HG03342 (cell line): ENCODE measurements around the gene HSP90B1.

Source experiments
- ATAC-seq: cut with Tn5 transposase; IDR thresholded peaks from one replicate; pipeline ENCODE4 v1.9.1; 2021; ENCODE audit warnings: mild to moderate bottlenecking, moderate library complexity; ENCODE audit not compliant: unreplicated experiment

The HSP90B1 gene

DNA sequence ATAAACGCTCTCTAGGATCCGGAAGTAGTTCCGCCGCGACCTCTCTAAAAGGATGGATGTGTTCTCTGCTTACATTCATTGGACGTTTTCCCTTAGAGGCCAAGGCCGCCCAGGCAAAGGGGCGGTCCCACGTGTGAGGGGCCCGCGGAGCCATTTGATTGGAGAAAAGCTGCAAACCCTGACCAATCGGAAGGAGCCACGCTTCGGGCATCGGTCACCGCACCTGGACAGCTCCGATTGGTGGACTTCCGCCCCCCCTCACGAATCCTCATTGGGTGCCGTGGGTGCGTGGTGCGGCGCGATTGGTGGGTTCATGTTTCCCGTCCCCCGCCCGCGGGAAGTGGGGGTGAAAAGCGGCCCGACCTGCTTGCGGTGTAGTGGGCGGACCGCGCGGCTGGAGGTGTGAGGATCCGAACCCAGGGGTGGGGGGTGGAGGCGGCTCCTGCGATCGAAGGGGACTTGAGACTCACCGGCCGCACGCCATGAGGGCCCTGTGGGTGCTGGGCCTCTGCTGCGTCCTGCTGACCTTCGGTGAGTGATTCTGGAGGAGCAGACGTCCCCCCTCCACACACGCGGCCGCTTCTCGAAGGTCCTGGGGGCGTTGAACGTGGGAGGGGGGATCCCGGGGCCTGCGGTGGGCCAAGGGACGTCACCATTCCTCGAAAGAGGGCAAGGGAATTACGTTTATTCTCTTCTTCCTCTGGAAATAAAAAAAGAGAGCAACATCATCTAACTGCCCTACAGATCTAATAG, at the start of gene HSP90B1:
HSP90B1 (plus strand) TSS at position 377 of the 753 bp plus-strand sequence; CDS start at position 483, 106 bp downstream.
- ATAC-seq = peak; percentile 55

DNA sequence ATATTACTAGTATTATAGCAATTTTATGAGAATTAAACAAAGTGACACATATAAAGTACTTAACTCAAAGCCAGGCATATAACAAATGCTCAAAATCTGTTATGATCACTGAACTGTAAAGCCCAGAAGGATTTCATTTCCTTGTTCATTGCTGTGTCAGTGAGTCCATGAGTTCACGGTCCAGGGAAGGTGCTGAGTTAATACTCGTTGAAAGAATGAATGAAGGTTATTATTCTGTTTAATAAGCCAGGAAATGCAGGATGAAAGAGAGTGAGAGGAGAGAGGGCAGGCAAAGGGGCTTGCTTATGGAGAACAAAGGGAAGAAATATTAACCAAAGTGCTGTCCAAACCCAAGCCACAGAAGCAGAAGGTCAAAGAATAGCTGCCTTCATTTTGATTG, 48.9 kb upstream of the HSP90B1 start:
- no peak for ATAC-seq

DNA sequence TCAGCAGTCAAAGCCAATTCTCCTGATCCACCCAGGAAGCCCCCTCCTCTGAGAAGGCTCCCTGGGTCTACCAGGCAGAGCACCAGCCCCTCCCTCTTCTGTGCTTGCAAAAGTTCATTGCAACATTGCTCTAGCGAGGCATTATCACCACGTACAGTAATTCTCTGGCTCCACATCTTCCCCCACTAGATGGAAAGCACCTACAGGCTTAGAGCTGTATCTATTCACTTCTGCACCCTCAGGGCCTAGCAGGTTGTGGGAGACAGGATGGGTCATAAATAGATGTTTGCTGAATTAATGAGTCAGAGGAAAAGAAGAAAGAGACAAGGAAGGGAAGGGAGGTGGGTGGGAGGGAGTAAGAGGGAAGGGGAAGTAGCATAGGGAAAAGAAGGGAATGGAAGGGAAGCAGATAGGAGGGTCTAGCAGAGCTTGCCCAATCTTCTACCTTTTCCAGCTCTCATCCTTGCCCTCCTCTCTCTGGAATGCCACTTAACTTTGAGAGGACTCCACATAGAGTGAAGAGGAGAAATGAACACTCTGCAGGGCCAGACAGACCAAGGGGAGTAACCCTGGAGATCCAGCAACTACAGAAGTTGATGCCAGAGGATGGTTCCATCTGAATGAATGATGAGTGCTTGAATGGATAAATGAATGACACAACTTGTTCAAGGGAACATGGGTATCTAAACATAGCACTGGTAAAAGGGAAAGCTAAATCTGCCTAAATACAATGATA, 47.2 kb upstream of the HSP90B1 start:
- ATAC-seq = no peak

DNA sequence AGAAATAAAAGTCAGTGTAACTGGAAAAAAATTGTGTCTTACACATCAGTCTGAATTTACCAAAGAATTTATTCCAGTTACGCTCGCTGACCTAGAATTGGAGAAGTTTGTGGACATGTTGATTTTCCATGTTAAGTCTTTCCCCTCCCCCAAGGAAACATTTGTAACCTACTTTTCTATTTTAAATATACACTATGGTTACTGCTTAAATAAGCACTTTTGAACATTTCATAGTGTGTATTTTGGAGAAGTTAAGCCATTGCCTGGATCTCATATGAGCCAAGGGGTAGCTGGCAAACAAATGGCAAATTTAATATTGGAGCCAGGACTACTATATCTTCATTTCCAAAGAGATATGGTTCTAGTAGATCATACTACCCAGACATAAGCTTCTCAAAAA, 46.3 kb upstream of the HSP90B1 start:
- no peak for ATAC-seq

DNA sequence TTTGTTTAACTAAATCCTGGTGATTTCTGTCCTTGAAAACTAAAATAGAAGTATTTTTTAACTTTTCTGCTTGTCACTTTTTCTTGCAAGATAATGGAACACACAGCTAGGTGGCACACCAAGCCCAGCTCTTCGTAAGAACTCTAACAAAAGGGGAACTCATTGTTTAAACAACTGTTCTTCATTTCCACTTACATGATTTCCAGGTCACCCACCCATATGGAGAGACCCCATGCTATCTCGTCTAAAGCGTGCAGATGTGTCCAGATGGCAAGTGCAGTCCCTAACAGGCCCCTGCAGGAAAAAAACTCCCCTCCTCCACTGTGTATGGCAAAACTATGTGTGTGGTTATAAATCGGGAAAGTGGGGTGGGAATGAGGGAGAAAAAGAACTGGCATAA, 45.9 kb upstream of the HSP90B1 start:
- no peak for ATAC-seq

DNA sequence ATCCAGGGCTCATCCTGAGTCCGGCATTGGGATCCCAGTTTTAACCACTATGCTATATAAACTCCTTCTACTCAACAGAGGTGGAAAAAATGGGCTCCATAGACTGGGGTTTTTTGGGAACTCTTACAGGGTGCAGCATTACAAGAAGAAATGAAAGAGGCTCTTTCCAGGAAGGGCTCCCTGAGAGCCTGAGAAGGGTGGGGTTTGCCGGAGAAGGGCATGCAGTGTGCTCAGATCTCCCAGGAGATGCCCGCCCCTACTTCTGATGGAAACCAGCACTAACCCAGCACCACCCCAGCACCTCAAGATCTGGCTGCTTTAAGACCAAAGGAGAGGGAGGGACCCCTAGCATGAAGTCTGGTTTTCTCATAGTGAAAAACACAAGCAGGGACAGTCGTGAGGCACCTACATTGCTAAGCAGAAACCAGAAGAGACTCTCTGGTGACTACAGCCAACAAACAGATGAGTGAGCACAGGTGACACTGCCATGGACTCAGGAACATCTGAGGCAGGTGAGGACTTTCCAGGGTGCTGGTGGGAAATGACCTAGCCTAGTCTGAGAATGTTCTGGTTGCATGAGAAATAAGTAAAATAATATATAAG, 43.9 kb upstream of the HSP90B1 start:
- ATAC-seq = no peak

DNA sequence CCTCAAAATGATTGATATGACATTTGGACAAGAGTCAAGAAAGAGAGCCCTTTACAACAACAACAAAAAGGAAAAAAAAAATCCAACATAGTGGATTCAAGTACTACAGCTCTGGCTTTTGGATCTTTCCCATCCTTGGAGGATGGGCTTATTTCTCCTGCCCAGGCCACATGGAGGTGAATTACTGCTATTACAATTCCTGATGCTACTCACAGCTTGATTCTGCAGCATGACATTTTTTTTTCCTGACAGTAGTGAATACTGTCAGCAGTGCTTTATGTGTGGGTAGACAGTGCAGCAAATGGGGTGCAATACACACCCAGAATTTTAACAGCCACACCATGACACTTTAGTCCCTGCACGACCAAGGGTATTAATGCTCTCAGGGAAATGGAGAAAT, 42.5 kb upstream of the HSP90B1 start:
- no peak for ATAC-seq

DNA sequence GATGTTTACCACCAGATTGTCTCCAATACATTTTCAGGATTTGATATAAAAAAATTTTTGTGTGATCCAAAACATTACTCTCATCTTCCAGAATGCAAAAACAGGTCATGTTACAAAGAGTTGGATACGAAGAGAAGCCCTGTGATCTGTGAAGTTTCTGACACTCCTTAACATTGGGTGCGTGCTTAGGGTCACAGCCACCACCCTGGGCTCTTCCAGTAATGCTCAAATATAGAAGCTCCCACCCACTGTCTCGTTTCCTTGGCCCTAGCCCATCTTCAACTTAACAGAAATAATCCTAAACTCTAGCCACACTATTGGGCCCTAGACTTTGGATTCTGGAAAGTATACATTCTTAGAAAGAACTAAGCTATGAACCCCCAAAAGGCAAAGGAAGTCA, 32.9 kb upstream of the HSP90B1 start:
- no peak for ATAC-seq

DNA sequence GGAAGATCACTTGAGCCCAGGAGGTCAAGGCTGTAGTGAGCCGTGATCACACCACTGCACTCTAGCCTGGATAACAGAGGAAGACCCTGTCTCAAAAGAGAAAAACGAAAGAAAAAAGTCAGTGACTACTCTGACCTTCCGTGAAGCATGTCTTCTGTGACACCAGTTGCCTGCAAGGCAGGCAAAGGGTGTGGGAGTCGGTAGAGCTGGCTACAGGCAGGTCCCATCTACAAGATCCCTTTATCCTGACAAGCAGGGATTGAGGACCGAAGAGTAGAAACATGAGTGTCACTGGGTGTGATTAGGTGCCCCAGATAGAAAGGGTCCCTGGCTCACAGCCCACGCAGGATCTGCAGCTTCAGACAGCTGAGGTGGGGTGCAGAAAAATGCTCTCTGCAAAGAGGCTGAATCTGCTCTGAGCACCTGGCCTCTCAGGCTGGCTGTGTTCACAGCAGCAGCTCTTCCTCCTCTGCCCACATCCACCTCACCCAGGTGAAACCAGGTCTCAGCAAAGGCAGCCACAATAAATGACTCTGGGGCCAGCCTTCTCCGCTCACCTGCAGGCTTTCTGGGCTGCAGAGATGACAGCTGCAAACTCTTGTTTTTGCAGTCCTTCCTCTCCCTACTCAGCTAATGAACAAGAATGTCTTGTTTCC, 28.6 kb upstream of the HSP90B1 start:
- no peak for ATAC-seq

DNA sequence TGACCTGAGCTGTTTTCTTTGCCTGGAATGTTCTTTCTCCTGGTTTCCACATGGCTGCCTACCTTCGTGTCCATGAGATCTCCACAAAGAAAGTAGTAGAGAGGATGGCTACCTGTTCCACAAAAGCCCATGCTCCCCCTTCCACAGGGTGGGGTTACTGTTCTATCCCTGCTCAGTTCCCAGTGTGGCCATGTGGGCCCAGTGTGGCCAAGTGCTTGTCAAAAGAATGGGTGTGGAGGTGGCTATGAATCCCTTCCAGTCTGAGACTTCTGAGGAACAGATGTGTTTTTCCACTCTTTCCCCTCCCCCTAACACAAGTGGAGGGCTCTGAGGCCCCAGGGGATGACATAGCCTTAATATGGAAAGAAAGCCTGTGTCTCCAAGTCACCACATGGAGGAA, 26.2 kb upstream of the HSP90B1 start:
- ATAC-seq = no peak

DNA sequence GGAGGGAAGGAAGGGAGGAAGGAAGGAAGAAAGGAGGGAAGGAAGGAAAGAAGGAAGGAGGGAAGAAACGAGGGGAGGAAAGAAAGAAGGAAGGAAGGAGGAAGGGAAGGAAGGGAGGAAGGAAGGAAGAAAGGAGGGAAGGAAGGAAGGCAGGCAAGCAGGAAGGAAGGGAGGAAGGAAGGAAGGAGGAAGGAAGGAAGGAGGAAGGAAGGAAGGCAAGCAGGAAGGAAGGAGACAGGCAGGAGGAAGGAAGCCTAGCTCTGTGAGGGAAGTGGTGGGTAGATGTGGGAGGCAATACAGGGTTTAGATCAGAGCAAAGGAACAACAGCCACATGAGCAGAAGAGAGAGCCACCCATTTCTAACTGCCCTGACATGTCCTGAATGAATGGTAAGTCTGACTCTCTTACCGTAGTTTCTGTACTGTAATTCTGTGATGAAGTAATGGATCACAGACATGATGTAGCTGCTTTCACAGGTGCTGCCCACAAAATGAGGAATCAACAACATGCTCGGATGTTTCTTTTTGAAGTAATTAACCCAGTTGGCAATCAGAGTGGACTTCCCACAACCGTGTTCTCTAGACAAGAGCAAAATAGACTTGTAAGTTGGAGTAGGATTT, 24.4 kb upstream of the HSP90B1 start:
- no peak for ATAC-seq

DNA sequence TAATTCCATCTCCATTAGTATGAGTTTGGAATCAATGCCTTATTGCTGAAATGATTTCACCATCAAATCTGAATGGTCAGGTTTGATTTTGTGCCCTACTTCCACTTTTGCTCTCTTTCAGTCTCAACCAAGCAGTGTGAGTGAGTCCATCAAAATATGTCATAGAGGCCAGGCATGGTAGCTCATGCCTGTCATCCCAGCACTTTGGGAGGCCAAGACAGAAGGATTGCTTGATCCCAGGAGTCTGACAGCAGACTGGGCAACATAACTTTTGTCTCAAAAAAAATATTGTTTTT, 22.0 kb upstream of the HSP90B1 start:
- ATAC-seq = no peak

DNA sequence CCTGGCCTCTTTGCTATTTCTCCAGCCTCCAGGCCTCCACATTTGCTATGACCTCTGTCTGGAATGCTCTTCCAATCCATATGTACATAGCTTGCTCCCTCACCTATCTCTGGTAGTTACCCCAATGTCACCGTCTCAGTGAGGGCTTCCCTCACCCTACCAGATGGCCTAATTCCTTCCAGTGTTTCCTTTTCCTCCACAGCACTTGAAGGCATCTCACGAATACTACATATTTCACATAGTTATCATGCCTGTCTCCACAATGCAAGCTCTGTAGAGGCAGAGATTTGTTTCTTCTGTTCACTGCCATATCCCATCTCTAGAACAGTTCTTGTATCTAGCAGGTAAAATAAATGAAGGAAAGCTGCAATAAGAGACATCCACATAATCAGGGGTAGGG, 21.3 kb upstream of the HSP90B1 start:
- no peak for ATAC-seq

DNA sequence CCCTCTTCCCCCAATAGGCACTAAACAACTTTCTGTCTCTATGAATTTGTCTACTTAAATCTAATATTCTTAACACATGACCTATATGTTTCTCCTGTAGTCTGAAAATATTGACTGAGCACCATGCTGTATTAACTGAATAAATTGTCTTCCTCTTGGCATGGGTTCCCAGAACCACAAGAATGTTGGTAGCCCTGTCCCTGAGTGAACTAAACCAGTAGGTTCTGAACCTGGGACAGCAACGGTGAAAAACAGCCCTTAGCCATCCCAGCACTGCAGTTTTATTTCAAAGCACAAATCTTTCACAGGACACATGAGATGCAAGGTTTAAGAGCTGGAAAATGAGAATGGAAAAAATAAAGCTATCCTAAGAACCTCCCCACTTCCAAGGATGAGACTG, 20.4 kb upstream of the HSP90B1 start:
- no peak for ATAC-seq

DNA sequence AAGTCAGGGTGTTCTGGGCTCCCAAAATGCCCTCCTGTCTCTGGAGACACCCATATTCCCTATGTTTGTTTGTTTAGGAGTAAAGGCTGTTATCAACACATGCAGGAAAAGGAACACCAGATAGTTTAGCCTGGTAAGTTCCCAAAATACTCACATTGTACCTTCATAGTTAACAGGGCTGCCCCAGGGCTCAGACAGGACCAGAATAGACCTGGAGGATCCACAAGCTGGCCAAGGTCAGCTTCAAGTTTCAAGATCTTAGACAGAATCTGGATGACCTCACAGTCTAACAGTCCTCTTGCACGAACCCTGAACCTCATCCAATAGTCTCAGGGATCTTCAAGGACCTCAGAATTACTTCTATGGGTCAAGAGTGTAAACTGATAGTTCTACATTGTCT, 18.1 kb upstream of the HSP90B1 start:
- no peak for ATAC-seq

DNA sequence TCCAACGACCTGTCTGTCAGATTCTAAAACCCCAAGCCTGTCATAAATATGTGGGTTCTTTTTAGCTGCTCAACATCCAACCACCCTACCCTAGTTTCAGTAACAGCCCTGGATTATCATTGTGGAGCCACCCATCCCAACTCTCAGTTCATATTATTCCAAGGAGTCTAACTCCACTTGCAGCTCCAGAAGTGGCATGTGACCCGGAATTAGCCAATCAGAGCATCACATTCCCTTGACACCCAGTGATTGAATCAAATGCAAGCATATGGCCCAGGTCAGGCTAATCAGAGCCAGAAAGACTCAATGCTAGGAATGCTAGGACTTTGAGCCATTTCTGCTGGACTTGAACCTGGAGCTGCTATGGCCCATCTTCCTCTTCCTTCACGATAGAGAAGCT, 17.1 kb upstream of the HSP90B1 start:
- ATAC-seq = no peak

DNA sequence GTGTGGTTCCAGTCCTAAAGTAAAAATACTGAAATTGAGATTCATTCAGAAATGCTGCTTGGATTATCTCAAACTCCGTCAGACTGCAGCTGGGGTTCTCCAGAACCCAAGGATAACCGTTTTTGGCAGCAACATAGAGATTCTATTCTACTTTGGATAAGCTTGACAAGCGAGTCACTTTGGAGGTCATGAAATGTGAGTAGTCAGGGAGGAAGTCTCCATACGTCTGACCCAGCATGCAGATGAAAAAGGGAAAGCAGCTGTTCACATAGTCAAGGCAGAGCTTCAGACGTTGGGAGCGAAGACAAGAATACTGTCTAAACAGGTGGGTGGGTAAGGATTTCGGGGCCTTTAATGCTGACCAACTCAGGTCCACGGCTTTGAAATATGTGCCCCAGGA, 14.9 kb upstream of the HSP90B1 start:
- no peak for ATAC-seq

DNA sequence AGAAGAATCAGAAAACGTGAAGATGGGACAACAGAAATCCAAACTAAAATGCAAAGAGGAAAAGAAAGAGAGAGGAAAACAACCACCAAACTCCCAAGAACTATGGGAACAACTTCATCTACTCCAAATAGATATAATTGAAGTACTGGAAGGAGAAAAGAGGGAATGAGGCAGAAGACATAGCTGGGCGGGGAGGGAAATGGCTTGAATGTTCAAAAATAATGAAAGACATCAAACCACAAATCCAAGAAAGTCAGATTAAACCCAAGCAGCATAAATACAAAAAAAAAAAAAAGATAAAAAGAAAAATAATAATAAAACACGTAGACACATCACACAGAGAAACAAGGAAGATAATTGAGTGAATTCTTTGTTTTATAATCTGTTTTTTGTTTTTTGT, 12.3 kb upstream of the HSP90B1 start:
- ATAC-seq = no peak

DNA sequence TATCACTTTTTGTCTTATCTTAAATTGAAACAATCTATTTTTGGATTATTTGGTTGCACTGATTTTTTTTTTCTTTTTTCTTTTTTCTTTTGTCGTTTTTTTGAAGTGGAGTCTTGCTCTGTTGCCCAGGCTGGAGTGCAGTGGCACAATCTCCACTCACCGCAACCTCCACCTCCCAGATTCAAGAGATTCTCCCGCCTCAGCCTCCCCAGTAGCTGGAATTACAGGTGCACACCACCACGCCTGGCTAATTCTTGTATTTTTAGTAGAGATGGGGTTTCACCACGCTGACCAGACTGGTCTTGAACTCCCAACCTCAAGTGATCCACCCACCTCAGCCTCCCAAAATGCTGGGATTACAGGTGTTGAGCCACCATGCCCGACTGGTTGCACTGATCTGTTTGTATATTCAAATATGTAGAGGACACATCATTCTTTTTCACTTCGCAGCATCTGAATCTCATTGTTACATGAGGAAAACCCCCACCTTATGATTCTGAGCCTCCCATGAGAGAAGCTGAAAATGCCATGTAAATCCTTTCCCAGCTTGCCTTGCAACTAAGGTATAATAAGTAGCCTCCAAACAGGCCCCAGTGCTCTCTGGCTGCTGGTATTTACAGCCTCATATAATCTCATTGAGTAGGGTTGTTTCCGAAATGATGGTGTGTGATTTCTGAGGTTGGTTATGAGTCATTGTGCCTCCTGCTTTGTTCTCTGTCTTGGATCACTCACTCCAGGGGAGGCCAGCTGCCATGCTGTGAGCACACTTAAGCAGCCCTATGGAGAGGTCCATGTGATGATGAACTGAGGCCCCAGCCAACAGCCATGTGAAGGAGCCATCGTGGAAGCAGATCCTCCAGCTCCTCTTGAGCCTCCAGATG, 5.2 kb upstream of the HSP90B1 start:
- peak; percentile 41 for ATAC-seq

DNA sequence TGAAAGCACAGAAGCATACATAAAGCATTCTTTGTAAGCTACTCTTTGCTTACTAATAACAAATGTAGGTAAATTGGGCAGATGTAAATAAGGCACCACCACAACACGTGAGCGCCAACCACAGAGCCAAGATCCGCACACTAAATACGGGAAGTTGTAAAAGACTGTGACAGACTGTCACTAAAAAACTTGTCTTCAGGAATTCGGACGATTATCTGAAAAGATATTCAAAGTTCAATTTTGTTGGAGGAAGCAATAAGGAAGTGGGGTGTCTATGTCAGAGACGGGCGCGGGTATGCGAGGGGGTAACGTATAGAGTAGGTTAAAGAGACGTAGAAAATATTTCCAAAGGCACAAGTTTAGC, 1.5 kb upstream of the HSP90B1 start:
- peak; percentile 17 for ATAC-seq
